ENCODE results near the gene ACACA.

GRCh38 chr17:37182786-37183465, 223.7 kb downstream of the ACACA start:
- TF ChIP-seq CTCF (conservative IDR thresholded peaks at IDR 0.05; ENCODE audit: low read length) (no peak), EZH2phosphoT487 (IDR thresholded peaks at IDR 0.05; ENCODE audit: borderline replicate concordance) (no peak)

Data from Loucy (cell line).